WTC11 (cell line): ENCODE data around the gene MYO5C. TPM values are rescaled to one million over a fixed set of nuclear protein-coding genes. Genes with fewer than 3 reads are reported as not detected.

ENCODE experiments used
- ATAC-seq: fragments of 200-7000 bp; cut with Tn5 transposase; 2 replicates; pipeline ENCODE4 v1.10.0; 2021; ENCODE audit warnings: mild to moderate bottlenecking, moderate library complexity
- CTCF ChIA-PET: fragments of 300-600 bp; sonication (Branson Sonifier 250); formaldehyde crosslinking; loops from one replicate; lab custom pipeline; 2021; ENCODE audit warnings: antibody characterized with exemption; lab: Charles Lee
- POLR2A ChIA-PET: fragments of 350-600 bp; sonication (Branson Sonifier 250); formaldehyde crosslinking; loops from one replicate; lab custom pipeline; 2021; ENCODE audit warnings: antibody characterized with exemption; lab: Charles Lee
- DNase-seq: peaks from one replicate; pipeline ENCODE4 v3.0.0; 2021; ENCODE audit warnings: low spot score
- H3K27ac Mint-ChIP-seq: 2 replicates; pipeline ENCODE4 v1.8.0; 2021; ENCODE audit warnings: mixed read lengths
- H3K27me3 Mint-ChIP-seq: 2 replicates; pipeline ENCODE4 v1.8.0; 2021; ENCODE audit warnings: low read depth, mild to moderate bottlenecking, moderate library complexity, mixed read lengths
- H3K36me3 Mint-ChIP-seq: 2 replicates; pipeline ENCODE4 v1.8.0; 2021; ENCODE audit warnings: mixed read lengths
- H3K4me1 Mint-ChIP-seq: 2 replicates; pipeline ENCODE4 v1.8.0; 2022; ENCODE audit warnings: mixed read lengths
- H3K4me3 Mint-ChIP-seq: 2 replicates; pipeline ENCODE4 v1.8.0; 2021; ENCODE audit warnings: mild to moderate bottlenecking, moderate library complexity, mixed read lengths
- H3K9me3 Mint-ChIP-seq: 2 replicates; pipeline ENCODE4 v1.8.0; 2021; ENCODE audit warnings: mixed read lengths
- ATF1 ChIP-seq: sonication (generic); formaldehyde crosslinking; IDR thresholded peaks from 2 replicates; pipeline ENCODE4 v1.8.1; 2023; ENCODE audit warnings: mild to moderate bottlenecking, moderate library complexity, missing genetic modification reagents
- ATF3 ChIP-seq: sonication (generic); formaldehyde crosslinking; conservative IDR thresholded peaks from 2 replicates; pipeline ENCODE4 v1.8.1; 2022; ENCODE audit warnings: mild to moderate bottlenecking, missing genetic modification reagents
- ATF6 ChIP-seq: sonication (generic); formaldehyde crosslinking; IDR thresholded peaks from 2 replicates; pipeline ENCODE4 v1.8.1; 2023; ENCODE audit warnings: mild to moderate bottlenecking, missing genetic modification reagents
- CREM ChIP-seq: sonication (generic); formaldehyde crosslinking; IDR thresholded peaks from 2 replicates; pipeline ENCODE4 v1.8.1; 2022; ENCODE audit warnings: mild to moderate bottlenecking, missing genetic modification reagents, moderate library complexity
- HMGA2 ChIP-seq: fragments of 250-450 bp; sonication (Bioruptor Pico); IDR thresholded peaks from 2 replicates; pipeline ENCODE4 v1.4.0; 2021; ENCODE audit warnings: mild to moderate bottlenecking, moderate library complexity
- IRF2 ChIP-seq: sonication (generic); formaldehyde crosslinking; IDR thresholded peaks from 2 replicates; pipeline ENCODE4 v1.8.0; 2022; ENCODE audit warnings: low read depth, missing genetic modification reagents, borderline replicate concordance
- NFATC4 ChIP-seq: fragments of 250-450 bp; sonication (Bioruptor Pico); IDR thresholded peaks from 2 replicates; pipeline ENCODE4 v1.9.0; 2021; ENCODE audit warnings: mild to moderate bottlenecking
- NFYB ChIP-seq: sonication (generic); formaldehyde crosslinking; conservative IDR thresholded peaks from 2 replicates; pipeline ENCODE4 v1.8.0; 2022; ENCODE audit warnings: low read depth, missing genetic modification reagents
- NR2C2 ChIP-seq: sonication (generic); formaldehyde crosslinking; IDR thresholded peaks from 2 replicates; pipeline ENCODE4 v1.8.0; 2022; ENCODE audit warnings: mild to moderate bottlenecking, missing genetic modification reagents
- PRRX2 ChIP-seq: fragments of 250-450 bp; sonication (Bioruptor Pico); IDR thresholded peaks from 2 replicates; pipeline ENCODE4 v1.8.0; 2021; ENCODE audit warnings: mild to moderate bottlenecking
- ZNF317 ChIP-seq: sonication (generic); formaldehyde crosslinking; IDR thresholded peaks from 2 replicates; pipeline ENCODE4 v1.8.1; 2023; ENCODE audit warnings: low read depth, mild to moderate bottlenecking, moderate library complexity, missing genetic modification reagents, borderline replicate concordance
- ZNF396 ChIP-seq: fragments of 250-450 bp; sonication (Bioruptor Pico); IDR thresholded peaks from 2 replicates; pipeline ENCODE4 v1.8.0; 2021; ENCODE audit warnings: mild to moderate bottlenecking, moderate library complexity, borderline replicate concordance
- total RNA-seq: library from RNA; stranded (reverse); gene quantifications from 3 replicates; pipeline ENCODE4 v1.2.3, GENCODE V29; 2021
- TF ChIP-seq, protein P1 (sequence below): sonication (generic); formaldehyde crosslinking; conservative IDR thresholded peaks from 2 replicates; pipeline ENCODE4 v1.8.1; 2023; ENCODE audit warnings: mild to moderate bottlenecking, low read depth, missing genetic modification reagents, moderate library complexity
- TF ChIP-seq, protein P2 (sequence below): sonication (generic); formaldehyde crosslinking; IDR thresholded peaks from 2 replicates; pipeline ENCODE4 v1.8.0; 2023; ENCODE audit warnings: missing genetic modification reagents
- TF ChIP-seq, protein P3 (sequence below): sonication (generic); formaldehyde crosslinking; IDR thresholded peaks from 2 replicates; pipeline ENCODE4 v1.8.1; 2023; ENCODE audit warnings: mild to moderate bottlenecking, missing genetic modification reagents, borderline replicate concordance
- TF ChIP-seq, protein P4 (sequence below): sonication (generic); formaldehyde crosslinking; IDR thresholded peaks from 2 replicates; pipeline ENCODE4 v1.8.1; 2023; ENCODE audit warnings: mild to moderate bottlenecking, missing genetic modification reagents

The MYO5C gene
- total RNA-seq, 1 experiment from 2014 or later: 25.3 TPM

DNA sequence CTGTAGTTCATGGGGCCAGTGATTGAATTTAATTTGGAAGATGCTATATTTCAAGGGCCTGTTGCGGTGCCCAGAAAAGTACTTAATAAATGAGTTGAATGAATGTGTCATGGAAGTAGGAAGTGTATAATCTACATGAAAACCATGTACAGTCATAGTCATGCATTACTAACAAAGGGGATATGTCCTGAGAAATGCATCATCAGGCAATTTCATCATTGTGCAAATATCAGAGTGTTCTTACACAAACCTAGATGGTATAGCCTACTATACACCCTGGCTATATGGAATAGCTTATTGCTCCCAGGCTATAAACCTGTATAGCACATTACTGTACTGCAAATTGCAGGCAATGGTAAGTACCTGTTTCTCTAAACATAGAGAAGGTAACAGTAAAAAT lies 10.7 kb upstream of the MYO5C start:
- POLR2A ChIA-PET: no interaction called here
- Mint-ChIP-seq H3K27ac (no peak overlapping the region), H3K4me3 (no peak overlapping the region), H3K27me3 (no peaks in the 10 kb centered on the region), H3K4me1 (peaks cover 16% of the 10 kb centered on the region)
- ATAC-seq (no peak), DNase-seq (no peak)
- TF ChIP-seq, protein P1, sequence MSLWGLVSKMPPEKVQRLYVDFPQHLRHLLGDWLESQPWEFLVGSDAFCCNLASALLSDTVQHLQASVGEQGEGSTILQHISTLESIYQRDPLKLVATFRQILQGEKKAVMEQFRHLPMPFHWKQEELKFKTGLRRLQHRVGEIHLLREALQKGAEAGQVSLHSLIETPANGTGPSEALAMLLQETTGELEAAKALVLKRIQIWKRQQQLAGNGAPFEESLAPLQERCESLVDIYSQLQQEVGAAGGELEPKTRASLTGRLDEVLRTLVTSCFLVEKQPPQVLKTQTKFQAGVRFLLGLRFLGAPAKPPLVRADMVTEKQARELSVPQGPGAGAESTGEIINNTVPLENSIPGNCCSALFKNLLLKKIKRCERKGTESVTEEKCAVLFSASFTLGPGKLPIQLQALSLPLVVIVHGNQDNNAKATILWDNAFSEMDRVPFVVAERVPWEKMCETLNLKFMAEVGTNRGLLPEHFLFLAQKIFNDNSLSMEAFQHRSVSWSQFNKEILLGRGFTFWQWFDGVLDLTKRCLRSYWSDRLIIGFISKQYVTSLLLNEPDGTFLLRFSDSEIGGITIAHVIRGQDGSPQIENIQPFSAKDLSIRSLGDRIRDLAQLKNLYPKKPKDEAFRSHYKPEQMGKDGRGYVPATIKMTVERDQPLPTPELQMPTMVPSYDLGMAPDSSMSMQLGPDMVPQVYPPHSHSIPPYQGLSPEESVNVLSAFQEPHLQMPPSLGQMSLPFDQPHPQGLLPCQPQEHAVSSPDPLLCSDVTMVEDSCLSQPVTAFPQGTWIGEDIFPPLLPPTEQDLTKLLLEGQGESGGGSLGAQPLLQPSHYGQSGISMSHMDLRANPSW (CRISPR knock-in tag): no peak
- no peak for TF ChIP-seq ZNF396 (CRISPR knock-in tag)
- no peak for TF ChIP-seq IRF2 (CRISPR knock-in tag)
- TF ChIP-seq, protein P2, sequence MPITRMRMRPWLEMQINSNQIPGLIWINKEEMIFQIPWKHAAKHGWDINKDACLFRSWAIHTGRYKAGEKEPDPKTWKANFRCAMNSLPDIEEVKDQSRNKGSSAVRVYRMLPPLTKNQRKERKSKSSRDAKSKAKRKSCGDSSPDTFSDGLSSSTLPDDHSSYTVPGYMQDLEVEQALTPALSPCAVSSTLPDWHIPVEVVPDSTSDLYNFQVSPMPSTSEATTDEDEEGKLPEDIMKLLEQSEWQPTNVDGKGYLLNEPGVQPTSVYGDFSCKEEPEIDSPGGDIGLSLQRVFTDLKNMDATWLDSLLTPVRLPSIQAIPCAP: no peak
- TF ChIP-seq, all 79 proteins: peak for 0
- peaks cover 11% of the 10 kb centered on the region for H3K9me3 Mint-ChIP-seq
- CTCF ChIA-PET: no interaction called here
- peaks cover 3% of the 10 kb centered on the region; the same call in 1 of the 2 replicates for H3K36me3 Mint-ChIP-seq

GRCh38 chr15:52303093-52303772 lies 7.6 kb upstream of the MYO5C start:
- CTCF ChIA-PET: interaction anchor here (0.6 to 1.5 kb wide), 4 partner anchors 21 to 433 kb away, joined by 3 to 4 read pairs (median 3); no protein-coding TSS in a partner anchor
- Mint-ChIP-seq H3K9me3 (peaks cover 19% of the 10 kb centered on the region), H3K27ac (peak overlapping the region; percentile 14)
- TF ChIP-seq, protein P3, sequence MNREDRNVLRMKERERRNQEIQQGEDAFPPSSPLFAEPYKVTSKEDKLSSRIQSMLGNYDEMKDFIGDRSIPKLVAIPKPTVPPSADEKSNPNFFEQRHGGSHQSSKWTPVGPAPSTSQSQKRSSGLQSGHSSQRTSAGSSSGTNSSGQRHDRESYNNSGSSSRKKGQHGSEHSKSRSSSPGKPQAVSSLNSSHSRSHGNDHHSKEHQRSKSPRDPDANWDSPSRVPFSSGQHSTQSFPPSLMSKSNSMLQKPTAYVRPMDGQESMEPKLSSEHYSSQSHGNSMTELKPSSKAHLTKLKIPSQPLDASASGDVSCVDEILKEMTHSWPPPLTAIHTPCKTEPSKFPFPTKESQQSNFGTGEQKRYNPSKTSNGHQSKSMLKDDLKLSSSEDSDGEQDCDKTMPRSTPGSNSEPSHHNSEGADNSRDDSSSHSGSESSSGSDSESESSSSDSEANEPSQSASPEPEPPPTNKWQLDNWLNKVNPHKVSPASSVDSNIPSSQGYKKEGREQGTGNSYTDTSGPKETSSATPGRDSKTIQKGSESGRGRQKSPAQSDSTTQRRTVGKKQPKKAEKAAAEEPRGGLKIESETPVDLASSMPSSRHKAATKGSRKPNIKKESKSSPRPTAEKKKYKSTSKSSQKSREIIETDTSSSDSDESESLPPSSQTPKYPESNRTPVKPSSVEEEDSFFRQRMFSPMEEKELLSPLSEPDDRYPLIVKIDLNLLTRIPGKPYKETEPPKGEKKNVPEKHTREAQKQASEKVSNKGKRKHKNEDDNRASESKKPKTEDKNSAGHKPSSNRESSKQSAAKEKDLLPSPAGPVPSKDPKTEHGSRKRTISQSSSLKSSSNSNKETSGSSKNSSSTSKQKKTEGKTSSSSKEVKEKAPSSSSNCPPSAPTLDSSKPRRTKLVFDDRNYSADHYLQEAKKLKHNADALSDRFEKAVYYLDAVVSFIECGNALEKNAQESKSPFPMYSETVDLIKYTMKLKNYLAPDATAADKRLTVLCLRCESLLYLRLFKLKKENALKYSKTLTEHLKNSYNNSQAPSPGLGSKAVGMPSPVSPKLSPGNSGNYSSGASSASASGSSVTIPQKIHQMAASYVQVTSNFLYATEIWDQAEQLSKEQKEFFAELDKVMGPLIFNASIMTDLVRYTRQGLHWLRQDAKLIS (CRISPR knock-in tag): no peak
- TF ChIP-seq CREM (CRISPR knock-in tag) (no peak), NFYB (CRISPR knock-in tag) (no peak), NFATC4 (CRISPR knock-in tag) (no peak), PRRX2 (CRISPR knock-in tag) (no peak), ZNF317 (CRISPR knock-in tag) (no peak), ATF3 (CRISPR knock-in tag) (no peak), ATF6 (no peak), HMGA2 (no peak), NR2C2 (CRISPR knock-in tag) (no peak), ATF1 (CRISPR knock-in tag) (no peak)
- TF ChIP-seq, protein P4, sequence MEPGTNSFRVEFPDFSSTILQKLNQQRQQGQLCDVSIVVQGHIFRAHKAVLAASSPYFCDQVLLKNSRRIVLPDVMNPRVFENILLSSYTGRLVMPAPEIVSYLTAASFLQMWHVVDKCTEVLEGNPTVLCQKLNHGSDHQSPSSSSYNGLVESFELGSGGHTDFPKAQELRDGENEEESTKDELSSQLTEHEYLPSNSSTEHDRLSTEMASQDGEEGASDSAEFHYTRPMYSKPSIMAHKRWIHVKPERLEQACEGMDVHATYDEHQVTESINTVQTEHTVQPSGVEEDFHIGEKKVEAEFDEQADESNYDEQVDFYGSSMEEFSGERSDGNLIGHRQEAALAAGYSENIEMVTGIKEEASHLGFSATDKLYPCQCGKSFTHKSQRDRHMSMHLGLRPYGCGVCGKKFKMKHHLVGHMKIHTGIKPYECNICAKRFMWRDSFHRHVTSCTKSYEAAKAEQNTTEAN (CRISPR knock-in tag): no peak
- TF ChIP-seq, all 79 proteins: peak for 0
- DNase-seq: no peak
- H3K4me3 Mint-ChIP-seq: no peak overlapping the region
- H3K4me1 Mint-ChIP-seq: peaks cover 16% of the 10 kb centered on the region
- POLR2A ChIA-PET: no interaction called here
- peaks cover 8% of the 10 kb centered on the region; the same call in 1 of the 2 replicates for H3K36me3 Mint-ChIP-seq
- peak; percentile 60 for ATAC-seq
- no peaks in the 10 kb centered on the region for H3K27me3 Mint-ChIP-seq
